ENCODE results near the gene AHCYL2. TPM values are rescaled to one million over a fixed set of nuclear protein-coding genes. Genes with fewer than 3 reads are reported as not detected.
"Not testable (repeated sequence)": the region's sequence is repeated elsewhere in the genome, so short reads cannot be mapped to it uniquely, and the experiment has no call there.

AHCYL2 gene
- total and polyA plus RNA-seq, 4 experiments from 2014 or later = 8.6 to 16.5 (median 12.1) TPM

DNA sequence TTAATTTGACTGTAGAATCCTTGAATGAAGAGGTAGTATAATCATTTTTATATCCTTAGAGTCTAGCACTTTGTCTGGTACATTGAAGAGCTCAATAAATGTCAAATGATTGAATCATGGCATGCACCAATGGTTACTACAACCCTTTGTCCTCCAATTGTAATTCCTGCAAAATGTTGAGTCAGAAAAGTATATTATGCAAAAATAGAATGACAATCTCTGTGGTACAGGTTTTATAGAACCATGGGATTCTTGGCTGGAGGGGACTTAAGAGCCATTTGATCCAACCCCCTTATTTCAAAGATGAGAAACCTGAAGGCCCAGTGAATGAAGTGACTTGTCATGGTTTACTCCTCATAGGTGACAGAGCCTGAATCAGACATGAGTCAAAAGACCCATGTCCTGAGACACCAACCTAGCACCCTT lies 246.6 kb downstream of the AHCYL2 start:
- H3K4me3 Mint-ChIP-seq = no peak overlapping the region
- ChIA-PET CTCF (ENCODE audit: partially characterized antibody) (interaction anchor here (0.6 to 8.1 kb wide), 20 partner anchors 9 to 380 kb away, joined by 3 to 136 read pairs (median 4); partner anchors contain the start of gene STRIP2), POLR2A (ENCODE audit: partially characterized antibody) (no interaction called here)
- no peaks in the 10 kb centered on the region for H3K36me3 Mint-ChIP-seq
- H3K4me1 ChIP-seq (ENCODE audit: insufficient read depth, low read length) = no peaks in the 10 kb centered on the region
- H3K4me1 Mint-ChIP-seq = no peaks in the 10 kb centered on the region
- no peaks in the 10 kb centered on the region for H3K36me3 ChIP-seq (ENCODE audit: insufficient read depth, low read length)
- no peak overlapping the region for H3K27ac Mint-ChIP-seq
- H3K9me3 ChIP-seq (ENCODE audit: control insufficient read depth in 1 of 2, low read length in 2 of 2) = no peaks in the 10 kb centered on the region
- no peak overlapping the region for H3K27ac ChIP-seq (ENCODE audit: low read depth, low read length)
- H3K27me3 Mint-ChIP-seq = no peaks in the 10 kb centered on the region
- H3K27me3 ChIP-seq (ENCODE audit: insufficient read depth, low read length) = no peaks in the 10 kb centered on the region
- no peak for DNase-seq
- H3K4me3 ChIP-seq (ENCODE audit: low read length in 2 of 2) = no peak overlapping the region
- intact Hi-C loops (cut with micrococcal nuclease) = loop anchor here (5.0 to 10.0 kb wide), 2 partner anchors 541 to 567 kb away; no protein-coding TSS in a partner anchor
- H3K9me3 Mint-ChIP-seq = no peaks in the 10 kb centered on the region

DNA sequence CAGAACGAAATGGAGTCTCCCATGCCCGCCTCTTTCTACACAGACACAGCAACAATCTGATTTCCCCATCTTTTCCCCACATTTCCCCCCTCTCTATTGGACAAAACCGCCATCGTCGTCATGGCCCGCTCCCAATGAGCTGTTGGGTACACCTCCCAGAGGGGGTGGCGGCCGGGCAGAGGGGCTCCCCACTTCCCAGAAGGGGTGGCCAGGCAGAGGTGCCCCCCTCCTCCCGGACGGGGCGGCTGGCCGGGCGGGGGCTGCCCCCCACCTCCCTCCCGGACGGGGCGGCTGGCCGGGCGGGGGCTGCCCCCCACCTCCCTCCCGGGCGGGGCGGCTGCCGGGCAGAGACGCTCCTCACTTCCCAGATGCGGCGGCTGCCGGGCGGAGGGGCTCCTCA lies 251.1 kb downstream of the AHCYL2 start:
- H3K9me3 Mint-ChIP-seq; H3K9me3 ChIP-seq (ENCODE audit: control insufficient read depth in 1 of 2, low read length in 2 of 2); H3K4me1 Mint-ChIP-seq; H3K36me3 Mint-ChIP-seq; H3K27ac ChIP-seq (ENCODE audit: low read depth, low read length); CTCF ChIA-PET (ENCODE audit: partially characterized antibody); DNase-seq; H3K27ac Mint-ChIP-seq; POLR2A ChIA-PET (ENCODE audit: partially characterized antibody); H3K4me3 ChIP-seq (ENCODE audit: low read length in 2 of 2); H3K36me3 ChIP-seq (ENCODE audit: insufficient read depth, low read length); H3K27me3 Mint-ChIP-seq; H3K4me1 ChIP-seq (ENCODE audit: insufficient read depth, low read length); H3K27me3 ChIP-seq (ENCODE audit: insufficient read depth, low read length); H3K4me3 Mint-ChIP-seq: not testable (repeated sequence)
- intact Hi-C loops (cut with micrococcal nuclease) = loop anchor here (10.0 kb wide), 1 partner anchor 571 kb away; no protein-coding TSS in a partner anchor

DNA sequence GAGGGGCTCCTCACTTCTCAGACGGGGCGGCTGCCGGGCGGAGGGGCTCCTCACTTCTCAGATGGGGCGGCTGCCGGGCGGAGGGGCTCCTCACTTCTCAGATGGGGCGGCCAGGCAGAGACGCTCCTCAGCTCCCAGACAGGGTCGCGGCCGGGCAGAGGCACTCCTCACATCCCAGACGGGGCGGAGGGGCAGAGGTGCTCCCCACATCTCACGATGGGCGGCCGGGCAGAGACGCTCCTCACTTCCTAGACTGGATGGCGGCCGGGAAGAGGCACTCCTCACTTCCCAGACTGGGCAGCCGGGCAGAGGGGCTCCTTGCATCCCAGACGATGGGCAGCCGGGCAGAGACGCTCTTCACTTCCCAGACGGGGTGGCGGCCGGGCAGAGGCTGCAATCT lies 251.6 kb downstream of the AHCYL2 start:
- CTCF ChIA-PET (ENCODE audit: partially characterized antibody); POLR2A ChIA-PET (ENCODE audit: partially characterized antibody): not testable (repeated sequence)
- intact Hi-C loops (cut with micrococcal nuclease) = loop anchor here (10.0 kb wide), 1 partner anchor 572 kb away; no protein-coding TSS in a partner anchor

More for the DNA sequence above, 251.6 kb downstream of the AHCYL2 start:
- H3K4me1 ChIP-seq (ENCODE audit: insufficient read depth, low read length); H3K9me3 ChIP-seq (ENCODE audit: control insufficient read depth in 1 of 2, low read length in 2 of 2); H3K27ac Mint-ChIP-seq; H3K27me3 ChIP-seq (ENCODE audit: insufficient read depth, low read length); H3K27me3 Mint-ChIP-seq; H3K4me3 Mint-ChIP-seq; H3K27ac ChIP-seq (ENCODE audit: low read depth, low read length); H3K4me1 Mint-ChIP-seq; DNase-seq; H3K36me3 ChIP-seq (ENCODE audit: insufficient read depth, low read length); H3K36me3 Mint-ChIP-seq; H3K4me3 ChIP-seq (ENCODE audit: low read length in 2 of 2); H3K9me3 Mint-ChIP-seq: not testable (repeated sequence)

Other genes with a start within 250 kb of the AHCYL2 start
- gene TNPO3, start 169.9 kb upstream of the AHCYL2 start, total RNA-seq = 10 to 100 TPM; 41.7 to 44.5 TPM
- 10 to 100 TPM; 34.4 to 41.1 TPM for gene TNPO3, start 169.9 kb upstream of the AHCYL2 start, polyA plus RNA-seq
- gene TSPAN33, start 80.3 kb upstream of the AHCYL2 start, total RNA-seq = 1 to 10 TPM in 1 of 2 experiments, under 1 TPM in 1; 0.83 to 1.0 TPM
- 1 to 10 TPM in 1 of 2 donors, under 1 TPM in 1; 0.89 to 6.3 TPM for gene TSPAN33, start 80.3 kb upstream of the AHCYL2 start, polyA plus RNA-seq
- not detected for gene SMO, start 36.4 kb upstream of the AHCYL2 start, total RNA-seq
- not detected for gene SMO, start 36.4 kb upstream of the AHCYL2 start, polyA plus RNA-seq
- under 1 TPM; 0.20 to 0.22 TPM for gene STRIP2, start 209.4 kb downstream of the AHCYL2 start, total RNA-seq
- not detected for gene STRIP2, start 209.4 kb downstream of the AHCYL2 start, polyA plus RNA-seq